Activated CD4-positive, alpha-beta memory T cell treated with anti-CD3 and anti-CD28 coated beads for 36 hours (primary cell): ENCODE data around the gene DPH2. TPM values are rescaled to one million over a fixed set of nuclear protein-coding genes. Genes with fewer than 3 reads are reported as not detected.

Experiments used
- CTCF ChIA-PET: fragments of 350-600 bp; sonication (Branson Sonifier 250); formaldehyde crosslinking; loops from one replicate; lab custom pipeline; 2021; ENCODE audit warnings: antibody characterized with exemption, inconsistent platforms; lab: Charles Lee
- POLR2A ChIA-PET: fragments of 350-600 bp; sonication (Branson Sonifier 250); formaldehyde crosslinking; loops from one replicate; lab custom pipeline; 2021; ENCODE audit warnings: antibody characterized with exemption; lab: Charles Lee
- DNase-seq: peaks from one replicate; pipeline ENCODE4 v3.0.0-alpha.2; 2020
- H3K27ac Mint-ChIP-seq: one replicate; pipeline ENCODE4 v1.8.0; 2021; ENCODE audit warnings: mixed read lengths
- H3K27me3 Mint-ChIP-seq: one replicate; pipeline ENCODE4 v1.8.0; 2021; ENCODE audit warnings: mixed read lengths
- H3K36me3 Mint-ChIP-seq: one replicate; pipeline ENCODE4 v1.8.0; 2021; ENCODE audit warnings: mixed read lengths
- H3K4me1 Mint-ChIP-seq: one replicate; pipeline ENCODE4 v1.8.0; 2021; ENCODE audit warnings: low read depth, mixed read lengths
- H3K4me3 Mint-ChIP-seq: one replicate; pipeline ENCODE4 v1.8.0; 2021; ENCODE audit warnings: mild to moderate bottlenecking, mixed read lengths
- H3K9me3 Mint-ChIP-seq: one replicate; pipeline ENCODE4 v1.8.0; 2021; ENCODE audit warnings: mixed read lengths
- intact Hi-C: fragments of 100-400 bp; cut with micrococcal nuclease; formaldehyde crosslinking; loops from one replicate; pipeline ENCODE4 v1.15.1; 2023
- total RNA-seq, 2 experiments: library from RNA; stranded (reverse); gene quantifications; one replicate each; pipeline ENCODE4 v1.2.3, GENCODE V29; 2021

The DPH2 gene
- total RNA-seq, 2 experiments from 2014 or later: 24.8 to 26.9 TPM

- POLR2A ChIA-PET: no interaction called here
- Mint-ChIP-seq H3K36me3 (peaks cover 2% of the 10 kb centered on the region), H3K27ac (no peak overlapping the region), H3K4me1 (peaks cover 2% of the 10 kb centered on the region), H3K4me3 (no peak overlapping the region), H3K9me3 (no peaks in the 10 kb centered on the region), H3K27me3 (no peaks in the 10 kb centered on the region)
- intact Hi-C loops: no loop called here
- CTCF ChIA-PET: interaction anchor here (2.7 kb wide), 1 partner anchor 22 kb away, joined by 14 read pairs; the partner anchor contains the start of gene ARTN
- DNase-seq: no peak
These were observed 13.6 kb upstream of the DPH2 start for GRCh38 chr1:43956234-43956633.

GRCh38 chr1:43957407-43958040, 12.3 kb upstream of the DPH2 start:
- no peak overlapping the region for H3K27ac Mint-ChIP-seq
- H3K36me3 Mint-ChIP-seq: peaks cover 6% of the 10 kb centered on the region
- no peaks in the 10 kb centered on the region for H3K9me3 Mint-ChIP-seq
- intact Hi-C loops: no loop called here
- no peak overlapping the region for H3K4me3 Mint-ChIP-seq
- no peak for DNase-seq
- no peaks in the 10 kb centered on the region for H3K4me1 Mint-ChIP-seq
- ChIA-PET CTCF (interaction anchor here (1.9 to 2.7 kb wide), 2 partner anchors 23 kb away, joined by 9 to 14 read pairs; partner anchors contain the start of gene ARTN), POLR2A (no interaction called here)
- H3K27me3 Mint-ChIP-seq: no peaks in the 10 kb centered on the region

GRCh38 chr1:43958351-43959255, 11.2 kb upstream of the DPH2 start:
- H3K9me3 Mint-ChIP-seq: no peaks in the 10 kb centered on the region
- CTCF ChIA-PET: interaction anchor here (1.9 kb wide), 1 partner anchor 24 kb away, joined by 9 read pairs; no protein-coding TSS in a partner anchor
- H3K4me1 Mint-ChIP-seq: no peaks in the 10 kb centered on the region
- H3K36me3 Mint-ChIP-seq: peaks cover 6% of the 10 kb centered on the region
- intact Hi-C loops: no loop called here
- no peak overlapping the region for H3K27ac Mint-ChIP-seq
- H3K4me3 Mint-ChIP-seq: no peak overlapping the region
- POLR2A ChIA-PET: interaction anchor here (1.8 kb wide), 1 partner anchor 8 kb away, joined by 5 read pairs; no protein-coding TSS in a partner anchor
- DNase-seq: no peak
- H3K27me3 Mint-ChIP-seq: no peaks in the 10 kb centered on the region

- no peak for DNase-seq
- Mint-ChIP-seq H3K36me3 (peaks cover 6% of the 10 kb centered on the region), H3K27ac (no peak overlapping the region), H3K4me3 (no peak overlapping the region), H3K27me3 (no peaks in the 10 kb centered on the region), H3K4me1 (no peaks in the 10 kb centered on the region), H3K9me3 (no peaks in the 10 kb centered on the region)
- CTCF ChIA-PET: no interaction called here
- POLR2A ChIA-PET: no interaction called here
- intact Hi-C loops: no loop called here
These were observed 9.0 kb upstream of the DPH2 start for GRCh38 chr1:43960798-43961197.

GRCh38 chr1:43961692-43962091, 8.1 kb upstream of the DPH2 start:
- no peaks in the 10 kb centered on the region for H3K9me3 Mint-ChIP-seq
- no peaks in the 10 kb centered on the region for H3K4me1 Mint-ChIP-seq
- peaks cover 8% of the 10 kb centered on the region for H3K36me3 Mint-ChIP-seq
- DNase-seq: no peak
- no peaks in the 10 kb centered on the region for H3K27me3 Mint-ChIP-seq
- no peak overlapping the region for H3K4me3 Mint-ChIP-seq
- no peak overlapping the region for H3K27ac Mint-ChIP-seq
- CTCF ChIA-PET: no interaction called here
- intact Hi-C loops: no loop called here
- POLR2A ChIA-PET: no interaction called here

GRCh38 chr1:43962324-43962723, 7.5 kb upstream of the DPH2 start:
- intact Hi-C loops: no loop called here
- H3K9me3 Mint-ChIP-seq: no peaks in the 10 kb centered on the region
- H3K4me1 Mint-ChIP-seq: no peaks in the 10 kb centered on the region
- no peak overlapping the region for H3K27ac Mint-ChIP-seq
- ChIA-PET POLR2A (no interaction called here), CTCF (no interaction called here)
- H3K36me3 Mint-ChIP-seq: peaks cover 9% of the 10 kb centered on the region
- no peaks in the 10 kb centered on the region for H3K27me3 Mint-ChIP-seq
- DNase-seq: no peak
- H3K4me3 Mint-ChIP-seq: no peak overlapping the region

GRCh38 chr1:43963006-43963405, 6.8 kb upstream of the DPH2 start:
- no peak overlapping the region for H3K27ac Mint-ChIP-seq
- no peak for DNase-seq
- ChIA-PET POLR2A (no interaction called here), CTCF (interaction anchor here (1.5 kb wide), 1 partner anchor 28 kb away, joined by 4 read pairs; no protein-coding TSS in a partner anchor)
- no peaks in the 10 kb centered on the region for H3K4me1 Mint-ChIP-seq
- H3K9me3 Mint-ChIP-seq: no peaks in the 10 kb centered on the region
- no peak overlapping the region for H3K4me3 Mint-ChIP-seq
- peaks cover 9% of the 10 kb centered on the region for H3K36me3 Mint-ChIP-seq
- no peaks in the 10 kb centered on the region for H3K27me3 Mint-ChIP-seq
- intact Hi-C loops: no loop called here

GRCh38 chr1:43963890-43964289, 5.9 kb upstream of the DPH2 start:
- no peaks in the 10 kb centered on the region for H3K9me3 Mint-ChIP-seq
- H3K27me3 Mint-ChIP-seq: no peaks in the 10 kb centered on the region
- POLR2A ChIA-PET: no interaction called here
- CTCF ChIA-PET: interaction anchor here (1.3 to 1.5 kb wide), 2 partner anchors 11 to 29 kb away, joined by 3 to 4 read pairs; partner anchors contain the start of gene ATP6V0B
- intact Hi-C loops: no loop called here
- H3K27ac Mint-ChIP-seq: no peak overlapping the region
- no peak overlapping the region for H3K4me3 Mint-ChIP-seq
- no peaks in the 10 kb centered on the region for H3K4me1 Mint-ChIP-seq
- H3K36me3 Mint-ChIP-seq: peaks cover 9% of the 10 kb centered on the region
- no peak for DNase-seq

- DNase-seq: no peak
- CTCF ChIA-PET: no interaction called here
- Mint-ChIP-seq H3K27ac (no peak overlapping the region), H3K9me3 (no peaks in the 10 kb centered on the region), H3K36me3 (peaks cover 9% of the 10 kb centered on the region), H3K27me3 (no peaks in the 10 kb centered on the region), H3K4me1 (peaks cover 8% of the 10 kb centered on the region), H3K4me3 (no peak overlapping the region)
- POLR2A ChIA-PET: no interaction called here
- intact Hi-C loops: no loop called here
These were observed 4.5 kb upstream of the DPH2 start for GRCh38 chr1:43965316-43965715.

GRCh38 chr1:43968348-43968948, 1.4 kb upstream of the DPH2 start:
- intact Hi-C loops: no loop called here
- Mint-ChIP-seq H3K4me3 (no peak overlapping the region), H3K27ac (no peak overlapping the region), H3K9me3 (no peaks in the 10 kb centered on the region), H3K27me3 (no peaks in the 10 kb centered on the region), H3K4me1 (peaks cover 20% of the 10 kb centered on the region), H3K36me3 (peaks cover 13% of the 10 kb centered on the region)
- peak; percentile 30 for DNase-seq
- ChIA-PET CTCF (interaction anchor here (2.6 kb wide), 1 partner anchor 22 kb away, joined by 12 read pairs; the partner anchor contains the start of gene IPO13), POLR2A (no interaction called here)

GRCh38 chr1:43969416-43969745, 429 bp upstream of the DPH2 start:
- Mint-ChIP-seq H3K36me3 (peaks cover 13% of the 10 kb centered on the region), H3K4me3 (peak overlapping the region; percentile 95), H3K4me1 (peaks cover 29% of the 10 kb centered on the region), H3K27me3 (no peaks in the 10 kb centered on the region), H3K27ac (no peak overlapping the region), H3K9me3 (no peaks in the 10 kb centered on the region)
- no peak for DNase-seq
- intact Hi-C loops: loop anchor here (1.0 kb wide), 1 partner anchor 23 kb away; the partner anchor contains the start of gene IPO13
- CTCF ChIA-PET: interaction anchor here (1.0 to 2.6 kb wide), 5 partner anchors 19 to 58 kb away, joined by 3 to 12 read pairs (median 3); partner anchors contain the start of gene IPO13
- POLR2A ChIA-PET: interaction anchor here (0.7 to 2.6 kb wide), 2 partner anchors 23 to 35 kb away, joined by 3 to 7 read pairs; partner anchors contain the start of genes ARTN and IPO13
